ENCODE data around the gene MYO1H. TPM values are rescaled to one million over a fixed set of nuclear protein-coding genes. Genes with fewer than 3 reads are reported as not detected.

MYO1H gene
- total RNA-seq, 1 donor from 2014 or later, result not detected

- Mint-ChIP-seq H3K36me3 (ENCODE audit: low read depth) (peaks cover 30% of the 10 kb centered on the region), H3K27me3 (ENCODE audit: low read depth) (no peaks in the 10 kb centered on the region), H3K4me1 (ENCODE audit: low read depth) (peaks cover 16% of the 10 kb centered on the region), H3K27ac (ENCODE audit: unreplicated experiment) (no peak overlapping the region), H3K9me3 (ENCODE audit: low read depth) (no peaks in the 10 kb centered on the region), H3K4me3 (ENCODE audit: unreplicated experiment) (no peak overlapping the region)
- no peak for DNase-seq (ENCODE audit: low spot score)
- TF ChIP-seq CTCF (IDR thresholded peaks at IDR 0.05), result no peak
Observed at GRCh38 chr12:109448272-109448671, 100.6 kb downstream of the MYO1H start.

DNA sequence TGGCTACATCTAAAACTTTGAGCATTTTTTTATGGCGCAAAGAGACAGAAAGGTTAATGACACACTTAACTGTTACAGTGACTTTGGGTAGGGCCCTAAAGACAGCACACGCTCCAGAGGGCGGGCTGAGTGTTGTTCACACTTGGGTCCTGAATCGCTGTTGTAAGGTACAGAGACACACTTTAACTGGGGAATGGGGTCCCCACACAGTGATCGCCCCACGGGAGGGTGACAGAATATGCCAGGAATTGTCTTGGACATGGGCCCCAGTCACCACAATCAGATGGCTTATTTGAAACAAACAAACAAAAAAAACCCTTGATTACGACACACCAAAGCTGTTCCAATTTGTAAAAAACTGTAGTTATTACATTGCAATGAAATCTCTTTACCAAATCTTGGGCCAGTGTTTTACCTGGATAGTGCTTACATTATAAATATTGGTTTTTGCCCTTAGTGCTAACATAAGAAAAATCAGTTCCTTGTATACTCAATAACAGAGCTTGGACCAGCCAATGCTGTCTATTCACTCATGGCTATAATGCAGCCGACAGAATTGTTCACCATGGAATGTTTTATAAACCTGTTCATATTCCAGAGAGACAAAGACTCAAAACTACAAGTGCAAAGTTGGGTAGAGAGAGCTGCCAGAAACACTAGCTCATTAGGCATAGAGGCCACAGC, 101.1 kb downstream of the MYO1H start:
- H3K9me3 Mint-ChIP-seq (ENCODE audit: low read depth), result no peaks in the 10 kb centered on the region
- no peak overlapping the region for H3K4me3 Mint-ChIP-seq (ENCODE audit: unreplicated experiment)
- H3K27me3 Mint-ChIP-seq (ENCODE audit: low read depth), result no peaks in the 10 kb centered on the region
- H3K27ac Mint-ChIP-seq (ENCODE audit: unreplicated experiment), result no peak overlapping the region
- no peak for TF ChIP-seq CTCF (IDR thresholded peaks at IDR 0.05)
- no peak for DNase-seq (ENCODE audit: low spot score)
- H3K4me1 Mint-ChIP-seq (ENCODE audit: low read depth), result peaks cover 16% of the 10 kb centered on the region
- H3K36me3 Mint-ChIP-seq (ENCODE audit: low read depth), result peaks cover 30% of the 10 kb centered on the region

- peak overlapping the region; percentile 43 for H3K27ac Mint-ChIP-seq (ENCODE audit: unreplicated experiment)
- no peak for DNase-seq (ENCODE audit: low spot score)
- H3K4me3 Mint-ChIP-seq (ENCODE audit: unreplicated experiment), result no peak overlapping the region
- H3K36me3 Mint-ChIP-seq (ENCODE audit: low read depth), result peaks cover 29% of the 10 kb centered on the region
- no peaks in the 10 kb centered on the region for H3K27me3 Mint-ChIP-seq (ENCODE audit: low read depth)
- no peak for TF ChIP-seq CTCF (IDR thresholded peaks at IDR 0.05)
- H3K4me1 Mint-ChIP-seq (ENCODE audit: low read depth), result peaks cover 16% of the 10 kb centered on the region
- no peaks in the 10 kb centered on the region for H3K9me3 Mint-ChIP-seq (ENCODE audit: low read depth)
Observed at GRCh38 chr12:109449845-109450532, 102.3 kb downstream of the MYO1H start.

GRCh38 chr12:109450980-109451379, 103.3 kb downstream of the MYO1H start:
- no peak for DNase-seq (ENCODE audit: low spot score)
- Mint-ChIP-seq H3K27me3 (ENCODE audit: low read depth) (no peaks in the 10 kb centered on the region), H3K4me3 (ENCODE audit: unreplicated experiment) (no peak overlapping the region), H3K27ac (ENCODE audit: unreplicated experiment) (no peak overlapping the region), H3K9me3 (ENCODE audit: low read depth) (no peaks in the 10 kb centered on the region), H3K4me1 (ENCODE audit: low read depth) (peaks cover 15% of the 10 kb centered on the region), H3K36me3 (ENCODE audit: low read depth) (peaks cover 29% of the 10 kb centered on the region)
- no peak for TF ChIP-seq CTCF (IDR thresholded peaks at IDR 0.05)

DNA sequence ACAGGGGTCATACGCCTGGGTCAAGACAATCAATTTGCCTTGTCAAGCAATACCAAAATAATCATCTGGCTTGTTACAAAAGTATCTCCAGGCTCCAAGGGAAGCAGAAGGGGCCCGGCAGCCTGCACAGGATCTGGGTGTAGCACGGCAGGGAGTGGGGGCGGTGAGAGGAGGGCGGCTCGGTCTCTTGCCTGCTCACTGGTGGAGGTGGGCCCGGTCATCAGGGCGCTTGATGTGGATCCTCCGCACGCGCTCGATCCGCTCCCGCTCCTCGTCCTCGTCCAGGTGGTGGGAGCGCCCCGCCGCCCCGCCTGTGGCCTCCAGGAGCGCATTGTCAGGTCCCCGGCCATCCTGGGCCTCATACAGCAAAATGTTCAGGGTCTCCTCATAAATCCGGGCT, 103.7 kb downstream of the MYO1H start:
- Mint-ChIP-seq H3K36me3 (ENCODE audit: low read depth) (peaks cover 31% of the 10 kb centered on the region), H3K4me1 (ENCODE audit: low read depth) (peaks cover 15% of the 10 kb centered on the region), H3K27me3 (ENCODE audit: low read depth) (no peaks in the 10 kb centered on the region), H3K27ac (ENCODE audit: unreplicated experiment) (no peak overlapping the region), H3K9me3 (ENCODE audit: low read depth) (no peaks in the 10 kb centered on the region), H3K4me3 (ENCODE audit: unreplicated experiment) (no peak overlapping the region)
- DNase-seq (ENCODE audit: low spot score), result no peak
- no peak for TF ChIP-seq CTCF (IDR thresholded peaks at IDR 0.05)
